ENCODE data around the gene AVEN. TPM values are rescaled to one million over a fixed set of nuclear protein-coding genes. Genes with fewer than 3 reads are reported as not detected.
"Not testable (repeated sequence)": the region's sequence is repeated elsewhere in the genome, so short reads cannot be mapped to it uniquely, and the experiment has no call there.

Gene AVEN, protein sequence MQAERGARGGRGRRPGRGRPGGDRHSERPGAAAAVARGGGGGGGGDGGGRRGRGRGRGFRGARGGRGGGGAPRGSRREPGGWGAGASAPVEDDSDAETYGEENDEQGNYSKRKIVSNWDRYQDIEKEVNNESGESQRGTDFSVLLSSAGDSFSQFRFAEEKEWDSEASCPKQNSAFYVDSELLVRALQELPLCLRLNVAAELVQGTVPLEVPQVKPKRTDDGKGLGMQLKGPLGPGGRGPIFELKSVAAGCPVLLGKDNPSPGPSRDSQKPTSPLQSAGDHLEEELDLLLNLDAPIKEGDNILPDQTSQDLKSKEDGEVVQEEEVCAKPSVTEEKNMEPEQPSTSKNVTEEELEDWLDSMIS
- total RNA-seq: 8.9 TPM

GRCh38 chr15:34038871-34039789 lies at the start of gene AVEN:
TSS of gene AVEN (minus strand) at chr15:34039204. CDS start at chr15:34039046, 158 bp downstream.
- peak; percentile 67 for DNase-seq (ENCODE audit: low spot score)
- ATAC-seq: peak; percentile 73

DNA sequence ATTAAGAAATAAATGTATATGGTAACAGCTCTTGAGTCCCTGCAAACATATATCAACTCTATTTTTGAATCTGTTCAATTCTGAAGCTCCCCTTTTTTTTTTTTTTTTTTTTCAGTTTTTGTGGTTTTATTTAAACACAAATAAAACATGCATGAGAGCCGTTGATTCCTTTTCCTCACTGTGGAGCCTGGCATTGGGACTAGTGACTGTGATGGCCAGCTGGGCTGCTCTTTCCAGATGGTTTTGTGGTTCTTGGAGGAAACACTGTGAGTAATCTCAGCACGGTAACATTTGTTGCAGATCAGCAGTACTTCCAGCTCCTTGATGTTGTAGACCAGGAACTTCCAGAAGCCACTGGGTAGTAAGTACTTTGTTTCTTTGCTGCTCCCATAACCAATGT lies 46.7 kb upstream of the AVEN start:
- ATAC-seq (no peak), DNase-seq (ENCODE audit: low spot score) (no peak)

DNA sequence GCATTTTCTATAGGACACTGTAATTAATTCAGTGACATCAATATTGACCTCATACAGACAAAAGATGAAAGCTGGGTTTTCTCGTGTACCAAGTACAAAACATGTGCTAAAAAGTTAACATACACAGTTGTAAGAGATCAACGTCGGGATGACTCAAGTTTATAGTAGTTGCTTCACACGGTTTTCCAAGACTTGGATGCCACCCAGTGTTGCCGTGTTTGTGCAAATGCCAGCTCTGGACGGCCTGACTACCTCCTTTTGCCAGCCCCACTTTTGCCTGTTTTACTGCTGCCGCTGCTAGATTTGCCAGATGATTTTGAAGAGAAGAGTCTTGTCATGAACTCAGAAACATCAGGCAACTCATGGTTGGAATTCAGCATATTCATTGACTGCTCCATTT lies 45.1 kb upstream of the AVEN start:
- DNase-seq (ENCODE audit: low spot score) (peak; percentile 71), ATAC-seq (peak; percentile 92)

GRCh38 chr15:34079904-34080303 lies 40.9 kb upstream of the AVEN start:
- no peak for ATAC-seq
- no peak for DNase-seq (ENCODE audit: low spot score)

DNA sequence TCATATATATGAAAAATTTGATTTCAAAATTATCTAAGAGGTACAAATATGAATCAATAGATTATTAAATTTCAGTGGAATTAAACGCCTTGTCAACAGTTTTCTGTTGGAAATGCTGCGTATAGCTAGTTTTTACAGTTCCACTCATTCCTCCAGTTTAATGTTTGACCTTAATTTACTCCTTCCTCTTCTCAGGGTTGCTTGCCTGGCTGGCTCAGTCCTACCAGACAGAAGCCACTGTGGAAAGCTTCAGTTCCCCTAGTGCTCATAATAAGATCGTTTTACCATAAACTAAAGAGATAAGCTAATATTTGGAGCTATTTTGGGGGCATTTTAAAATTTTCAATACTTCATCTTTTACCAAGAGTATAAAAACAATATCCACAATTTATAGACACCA lies 39.9 kb upstream of the AVEN start:
- DNase-seq (ENCODE audit: low spot score) (no peak), ATAC-seq (no peak)

DNA sequence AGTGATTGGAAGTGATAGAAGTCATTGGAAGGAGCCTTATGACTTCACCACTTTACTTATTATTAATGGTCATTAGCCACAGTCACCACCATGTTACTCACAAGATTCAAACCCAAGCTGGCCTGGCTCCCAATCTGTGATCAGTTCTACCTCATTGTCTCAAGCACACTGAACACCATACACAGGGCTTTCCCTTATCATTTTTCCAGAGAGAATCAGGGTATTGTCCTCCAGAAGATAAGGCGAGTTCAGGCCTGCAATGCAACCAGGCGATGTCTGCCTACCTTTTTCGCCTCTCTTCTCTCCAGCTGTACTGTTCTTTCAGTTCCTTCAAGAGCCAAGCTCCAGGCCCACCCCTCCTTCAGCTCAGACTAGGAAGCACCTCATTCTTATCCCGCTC lies 37.8 kb upstream of the AVEN start:
- DNase-seq (ENCODE audit: low spot score) (no peak), ATAC-seq (no peak)

DNA sequence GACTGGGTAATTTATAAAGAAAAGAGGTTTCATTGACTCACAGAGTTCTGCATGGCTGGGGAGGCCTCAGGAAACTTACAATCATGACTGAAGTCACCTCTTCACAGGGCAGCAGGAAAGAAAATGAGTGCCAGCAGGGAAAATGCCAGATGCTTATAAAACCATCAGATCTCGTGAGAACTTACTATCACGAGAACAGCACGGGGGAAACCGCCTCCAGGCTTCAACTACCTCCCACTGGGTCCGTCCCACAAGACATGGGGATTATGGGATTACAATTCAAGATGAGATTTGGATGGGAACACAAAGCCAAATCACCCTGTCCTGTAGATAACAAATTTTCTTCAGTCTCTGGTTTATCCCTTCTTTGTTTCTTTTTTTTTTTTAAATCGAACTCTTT lies 31.0 kb upstream of the AVEN start:
- DNase-seq (ENCODE audit: low spot score) (no peak), ATAC-seq (no peak)

GRCh38 chr15:34065941-34066340 lies 26.9 kb upstream of the AVEN start:
- DNase-seq (ENCODE audit: low spot score) (no peak), ATAC-seq (no peak)

- DNase-seq (ENCODE audit: low spot score) (no peak), ATAC-seq (no peak)
Observed at GRCh38 chr15:34065261-34065660, 26.3 kb upstream of the AVEN start.

GRCh38 chr15:34064438-34064837 lies 25.4 kb upstream of the AVEN start:
- ATAC-seq (no peak), DNase-seq (ENCODE audit: low spot score) (no peak)

- ATAC-seq (no peak), DNase-seq (ENCODE audit: low spot score) (no peak)
Observed at GRCh38 chr15:34059946-34060345, 20.9 kb upstream of the AVEN start.

GRCh38 chr15:34059476-34059875 lies 20.5 kb upstream of the AVEN start:
- no peak for DNase-seq (ENCODE audit: low spot score)
- ATAC-seq: no peak

GRCh38 chr15:34056911-34057310 lies 17.9 kb upstream of the AVEN start:
- ATAC-seq (no peak), DNase-seq (ENCODE audit: low spot score) (no peak)

DNA sequence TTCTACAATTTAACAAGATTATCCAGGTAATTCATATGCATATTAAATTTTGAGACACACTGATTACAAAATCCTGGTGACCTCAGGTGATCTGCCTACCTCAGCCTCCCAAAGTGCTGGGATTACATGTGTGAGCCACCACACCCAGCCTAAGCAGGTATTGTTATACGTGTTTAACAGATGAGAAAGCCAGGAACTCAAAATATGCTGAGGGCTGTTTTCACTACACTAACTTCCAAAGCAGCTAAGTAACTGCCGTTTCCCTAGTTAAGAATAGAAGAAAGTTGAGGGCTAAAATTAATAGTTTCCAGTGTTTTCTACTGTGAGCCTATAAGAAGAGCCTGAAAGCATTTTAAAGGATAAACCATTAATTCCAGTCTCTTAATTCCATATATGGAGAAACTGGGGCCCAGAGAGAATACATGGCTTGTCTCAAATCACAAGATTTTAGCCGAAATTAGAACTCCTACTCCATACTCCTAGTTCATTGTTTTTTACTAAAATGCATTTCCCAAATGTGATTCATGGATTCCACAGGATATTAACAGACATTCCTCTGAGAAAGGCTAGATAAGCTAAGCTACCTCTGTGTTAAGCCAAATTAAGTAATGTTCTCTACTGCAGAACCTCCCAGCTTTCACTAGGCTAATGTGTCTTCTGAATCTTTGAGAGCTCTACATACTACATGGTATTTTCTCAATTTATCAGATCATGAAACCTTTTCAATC lies 17.0 kb upstream of the AVEN start:
- ATAC-seq: no peak
- DNase-seq (ENCODE audit: low spot score): no peak

DNA sequence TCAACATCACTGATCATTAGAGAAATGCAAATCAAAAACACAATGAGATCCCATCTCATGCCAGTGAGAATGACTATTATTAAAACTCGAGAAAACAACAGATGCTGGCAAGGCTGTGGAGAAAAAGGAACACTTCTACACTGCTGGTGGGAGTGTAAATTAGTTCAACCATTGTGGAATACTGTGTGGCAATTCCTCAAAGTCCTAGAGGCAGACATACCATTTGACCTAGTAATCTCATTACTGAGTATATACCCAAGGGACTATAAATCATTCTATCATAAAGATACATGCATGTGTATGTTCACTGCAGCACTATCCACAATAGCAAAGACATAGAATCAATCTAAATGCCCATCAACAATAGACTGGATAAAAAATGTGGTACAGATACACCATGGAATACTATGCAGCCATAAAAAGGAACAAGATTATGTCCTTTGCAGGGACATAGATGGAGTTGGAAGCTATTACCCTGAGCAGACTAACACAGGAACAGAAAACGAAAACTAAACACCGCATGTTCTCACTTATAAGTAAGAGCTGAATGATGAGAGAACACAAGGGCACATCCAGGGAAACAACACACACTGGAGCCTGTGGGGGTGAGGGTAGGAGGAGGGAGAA lies 15.2 kb upstream of the AVEN start:
- ATAC-seq: no peak
- DNase-seq (ENCODE audit: low spot score): no peak

DNA sequence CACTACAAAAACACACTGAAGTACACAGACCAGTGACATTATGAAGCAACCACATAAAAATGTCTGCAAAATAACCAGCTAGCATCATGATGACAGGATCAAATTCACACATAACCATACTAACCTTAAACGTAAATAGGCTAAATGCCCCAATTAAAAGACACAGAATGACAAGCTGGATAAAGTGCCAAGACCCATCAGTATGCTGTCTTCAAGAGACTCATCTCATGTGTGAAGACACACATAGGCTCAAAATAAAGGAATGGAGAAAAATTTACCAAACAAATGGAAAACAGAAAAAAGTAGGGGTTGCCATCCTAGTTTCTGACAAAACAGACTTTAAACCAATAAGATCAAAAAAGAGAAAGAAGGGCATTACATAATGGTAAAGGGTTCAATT lies 11.4 kb upstream of the AVEN start:
- not testable (repeated sequence) for DNase-seq (ENCODE audit: low spot score); ATAC-seq

DNA sequence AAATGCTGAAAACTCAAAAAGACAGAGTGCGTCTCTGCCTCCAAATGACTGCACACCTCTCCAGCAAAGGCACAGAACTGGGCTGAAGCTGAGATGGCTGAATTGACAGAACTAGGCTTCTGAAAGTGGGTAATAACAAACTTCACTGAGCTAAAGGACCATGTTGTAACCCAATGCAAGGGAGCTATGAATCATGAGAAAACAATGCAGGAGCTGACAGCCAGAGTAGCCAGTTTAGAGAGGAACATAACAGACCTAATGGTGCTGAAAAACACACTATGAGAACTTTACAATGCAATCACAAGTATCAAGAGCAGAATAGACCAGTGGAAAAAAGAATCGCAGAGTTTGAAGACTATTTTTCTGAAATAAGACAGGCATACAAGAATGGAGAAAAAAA lies 10.1 kb upstream of the AVEN start:
- no peak for DNase-seq (ENCODE audit: low spot score)
- ATAC-seq: no peak

DNA sequence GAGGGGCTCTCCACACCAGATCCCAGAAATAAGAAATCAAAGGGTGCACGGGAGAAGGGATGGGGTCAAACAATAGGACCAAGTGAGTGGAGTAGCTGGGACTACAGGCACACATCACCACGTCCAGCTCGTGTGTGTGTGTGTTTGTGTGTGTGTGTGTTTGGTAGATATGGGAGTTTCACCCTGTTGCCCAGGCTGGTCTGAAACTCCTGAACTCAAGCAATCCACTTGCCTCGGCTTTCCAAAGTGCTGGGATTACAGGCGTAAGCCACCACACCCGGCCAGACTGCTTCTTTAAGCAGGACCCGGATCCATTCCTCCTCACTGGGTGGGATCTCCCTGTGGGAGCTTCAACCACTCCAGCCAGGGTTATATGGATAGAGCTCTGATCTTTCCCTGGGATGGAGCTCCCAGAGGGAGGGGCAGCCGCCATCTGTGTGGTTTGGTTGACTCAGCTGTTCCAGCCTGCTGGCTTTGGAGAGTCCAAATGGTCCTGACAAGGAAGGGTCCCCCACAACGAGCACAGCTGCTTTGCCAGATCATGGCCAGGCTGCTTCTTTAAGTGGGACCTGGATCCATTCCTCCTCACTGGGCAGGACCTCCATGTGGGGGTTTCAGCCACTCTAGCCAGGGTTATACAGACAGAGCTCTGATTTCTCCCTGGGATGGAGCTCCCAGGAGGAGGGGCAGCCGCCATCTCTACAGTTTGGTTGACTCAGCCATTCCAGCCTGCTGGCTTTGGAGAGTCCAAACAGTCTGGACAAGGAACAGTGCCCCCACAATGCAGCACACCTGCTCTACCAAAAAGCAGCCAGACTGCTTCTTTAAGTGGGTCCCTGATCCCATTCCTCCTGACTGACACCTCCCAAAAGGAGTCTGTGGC lies 9.1 kb upstream of the AVEN start:
- ATAC-seq: no peak
- DNase-seq (ENCODE audit: low spot score): no peak

DNA sequence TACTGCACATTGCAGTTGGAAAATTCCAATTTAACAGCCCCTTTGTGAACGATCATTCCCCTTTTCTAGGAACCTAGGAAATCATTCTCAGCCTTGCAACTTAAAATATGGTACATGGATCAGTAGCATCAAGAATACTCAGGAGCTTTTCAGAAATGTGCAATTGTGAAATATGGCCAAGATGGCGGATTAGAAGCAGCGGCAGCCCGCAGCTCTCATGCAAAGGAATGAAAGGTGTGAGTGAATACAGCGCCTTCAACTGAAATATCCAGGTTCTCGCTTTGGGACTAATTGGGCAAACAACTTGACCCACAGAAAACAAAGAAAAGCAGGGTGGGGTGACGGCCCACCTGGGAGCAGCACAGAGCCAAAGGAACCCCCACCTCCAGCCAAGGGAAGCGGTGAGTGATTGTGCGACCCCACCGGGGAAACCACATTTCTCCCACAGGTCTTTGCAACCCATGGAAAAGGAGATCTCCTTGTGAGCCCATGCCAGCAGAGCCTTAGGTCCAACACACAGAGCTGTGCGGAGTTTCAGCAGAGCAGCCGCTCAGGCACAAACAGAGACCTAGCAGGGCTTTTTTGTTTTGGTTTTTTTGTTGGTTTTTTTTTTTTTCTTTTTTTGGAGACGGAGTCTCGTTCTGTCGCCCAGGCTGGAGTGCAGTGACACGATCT lies 7.6 kb upstream of the AVEN start:
- ATAC-seq: no peak
- DNase-seq (ENCODE audit: low spot score): no peak
